HG03095 (cell line): ENCODE measurements around the gene AOC3.
"Not testable (repeated sequence)": the region's sequence is repeated elsewhere in the genome, so short reads cannot be mapped to it uniquely, and the experiment has no call there.

Experiments used
- ATAC-seq: cut with Tn5 transposase; IDR thresholded peaks from one replicate; pipeline ENCODE4 v1.9.1; 2021; ENCODE audit warnings: moderate library complexity; ENCODE audit not compliant: unreplicated experiment

Gene AOC3

DNA sequence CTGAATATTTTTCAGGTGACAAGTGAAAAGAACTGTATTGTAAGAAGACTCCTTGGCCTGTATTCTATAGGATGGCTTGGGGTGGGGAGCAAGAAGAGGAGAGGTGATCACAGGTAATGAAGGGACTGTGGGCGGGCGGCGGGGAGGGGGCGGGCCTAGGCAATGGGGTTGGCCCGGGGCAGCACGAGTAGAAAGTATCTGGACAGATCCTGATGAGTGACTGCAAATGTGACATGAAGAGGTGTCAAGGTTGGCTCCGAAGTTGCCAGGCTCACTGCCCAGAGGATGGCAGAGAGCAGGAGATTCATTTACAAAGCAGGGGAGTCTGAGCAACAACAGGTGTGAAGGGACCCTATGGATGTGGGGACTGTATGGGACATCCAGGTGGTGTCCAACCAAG lies 38.8 kb downstream of the AOC3 start:
- ATAC-seq: no peak

DNA sequence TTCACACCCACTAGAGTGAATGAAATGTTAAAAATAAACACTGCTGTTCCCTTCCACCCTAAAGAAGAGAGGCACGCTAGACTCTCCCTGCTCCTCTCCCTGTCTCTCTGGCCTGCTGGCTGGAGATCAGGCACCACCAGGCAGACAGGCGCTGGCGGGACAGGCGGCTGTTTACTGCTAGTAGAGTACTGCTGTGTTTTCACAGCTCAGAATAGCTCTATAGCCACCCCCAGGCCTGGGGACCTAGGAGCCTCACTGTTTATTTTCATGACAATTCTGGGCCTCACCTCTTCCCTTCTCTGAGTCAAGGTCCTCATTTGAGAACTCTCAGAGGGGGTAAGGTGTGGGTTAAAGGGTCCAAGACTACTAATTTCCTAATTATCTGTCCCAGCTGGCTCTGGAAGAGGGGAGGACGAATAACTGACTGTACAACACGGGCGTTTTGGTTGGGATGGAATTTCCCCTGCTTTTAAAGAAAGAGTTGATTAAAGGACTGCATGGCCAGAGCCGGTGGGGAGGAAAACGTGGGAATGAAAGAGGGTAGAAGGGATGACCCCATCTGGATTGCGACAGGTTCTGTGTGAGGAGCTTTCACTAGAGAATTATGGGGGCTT lies 40.6 kb downstream of the AOC3 start:
- ATAC-seq: no peak

GRCh38 chr17:42893359-42893758 lies 42.4 kb downstream of the AOC3 start:
- no peak for ATAC-seq

GRCh38 chr17:42894283-42895184 lies 43.5 kb downstream of the AOC3 start:
- no peak for ATAC-seq

DNA sequence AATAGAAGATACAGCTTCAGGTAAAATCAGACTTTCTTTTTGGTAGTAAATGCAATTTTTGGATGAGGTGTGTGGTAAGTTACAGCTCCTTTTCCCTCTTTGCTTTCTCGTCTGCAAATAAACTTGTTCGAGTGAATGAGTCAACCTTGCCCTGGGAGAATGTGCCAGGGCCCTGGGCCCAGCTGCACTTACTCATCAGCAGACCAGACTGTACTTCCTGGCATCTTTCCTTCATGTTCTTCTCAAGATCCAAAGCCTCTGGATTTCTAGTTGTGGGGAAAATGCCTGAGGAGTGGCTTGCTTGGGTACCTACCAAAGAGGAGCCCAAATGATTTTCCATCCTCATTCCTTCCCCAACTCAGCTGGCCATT lies 44.2 kb downstream of the AOC3 start:
- no peak for ATAC-seq

DNA sequence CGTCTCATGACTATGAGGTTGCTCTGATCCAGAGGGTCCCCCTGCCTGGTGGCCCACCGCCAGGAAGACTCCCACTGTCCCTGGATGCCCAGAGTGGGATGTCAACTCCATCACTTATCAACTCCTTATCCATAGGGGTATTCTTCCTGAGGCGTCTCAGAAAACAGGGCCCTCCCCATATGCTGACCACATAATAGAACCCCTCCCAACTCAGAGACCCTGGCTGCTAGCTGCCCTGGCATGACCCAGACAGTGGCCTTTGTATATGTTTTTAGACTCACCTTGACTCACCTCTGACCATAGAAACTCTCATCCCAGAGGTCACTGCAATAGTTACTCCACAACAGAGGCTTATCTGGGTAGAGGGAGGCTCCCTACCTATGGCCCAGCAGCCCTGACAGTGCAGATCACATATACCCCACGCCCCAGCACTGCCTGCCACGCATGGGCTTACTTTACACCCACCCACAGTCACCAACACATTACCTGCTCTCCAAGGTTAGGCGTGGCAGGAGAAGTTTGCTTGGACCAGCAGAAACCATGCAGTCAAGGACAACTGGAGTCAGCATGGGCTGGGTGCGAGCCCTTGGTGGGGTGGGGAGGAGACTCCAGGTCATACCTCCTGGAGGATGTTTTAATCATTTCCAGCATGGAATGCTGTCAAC lies 47.3 kb downstream of the AOC3 start:
- no peak for ATAC-seq

DNA sequence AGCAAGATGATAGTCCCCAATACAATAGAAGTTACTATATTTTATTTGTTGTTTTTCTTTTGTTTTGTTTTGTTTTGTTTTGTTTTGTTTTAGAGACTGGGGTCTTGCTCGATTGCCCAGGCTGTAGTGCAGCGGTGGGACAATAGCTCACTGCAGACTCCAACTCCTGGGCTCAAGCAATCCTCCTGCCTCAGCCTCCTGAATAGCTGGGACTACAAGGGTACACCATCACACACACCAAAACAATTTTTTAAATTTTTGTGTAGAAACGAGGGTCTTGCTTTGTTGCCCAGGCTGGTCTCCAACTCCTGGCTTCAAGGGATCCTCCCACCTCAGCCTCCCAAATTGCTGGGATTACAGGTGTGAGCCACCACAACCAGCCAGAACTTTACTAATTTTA lies 49.0 kb downstream of the AOC3 start:
- ATAC-seq: not testable (repeated sequence)

GRCh38 chr17:42900460-42901331 lies 49.7 kb downstream of the AOC3 start, which contains the start of gene G6PC1:
TSS of gene G6PC1 (plus strand) at chr17:42900799. CDS start at chr17:42900877, 78 bp downstream.
- no peak for ATAC-seq

- no peak for ATAC-seq
Measured at GRCh38 chr17:42901535-42902229, 50.7 kb downstream of the AOC3 start.

- ATAC-seq: no peak
Measured at GRCh38 chr17:42904110-42904469, 53.1 kb downstream of the AOC3 start.

DNA sequence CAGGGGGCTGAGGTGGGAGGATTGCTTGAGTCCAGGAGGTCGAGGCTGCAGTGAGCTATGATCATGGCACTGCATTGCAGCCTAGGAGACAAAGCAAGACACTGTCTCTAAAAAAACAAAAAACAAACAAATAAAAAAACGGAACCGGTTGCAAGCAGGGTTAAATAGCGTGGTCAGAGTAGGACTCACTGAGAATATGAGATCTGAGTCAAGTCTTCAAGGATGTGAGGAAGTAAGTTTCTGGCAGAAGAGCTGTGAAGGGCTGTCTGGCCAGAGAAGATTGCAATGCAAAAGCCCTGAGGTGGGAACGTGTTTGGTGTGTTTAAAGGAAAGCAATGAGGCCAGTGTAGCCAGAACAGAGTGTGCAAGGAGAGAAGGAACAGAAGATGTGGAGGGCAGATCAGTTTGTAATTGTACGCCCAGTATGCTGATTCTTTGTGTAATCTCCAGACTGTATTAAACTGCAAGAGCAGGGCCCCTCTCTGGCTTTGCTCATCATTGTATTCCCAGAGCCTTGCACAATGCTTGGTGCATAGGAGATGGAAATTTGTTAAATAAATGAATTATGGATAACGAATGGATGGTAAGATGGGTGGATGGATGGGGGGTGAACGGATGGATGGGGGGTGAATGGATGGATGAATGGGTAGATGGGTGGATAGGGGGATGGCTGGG lies 55.9 kb downstream of the AOC3 start:
- ATAC-seq: no peak
